Smooth muscle cell of the brain vasculature (primary cell): ENCODE measurements around the gene DIS3.
"Not testable (repeated sequence)": the region's sequence is repeated elsewhere in the genome, so short reads cannot be mapped to it uniquely, and the experiment has no call there.

Source experiments
- DNase-seq: peaks from one replicate; pipeline ENCODE4 v3.0.0-alpha.2; 2012; ENCODE audit warnings: low read depth, low spot score

Gene DIS3

GRCh38 chr13:72740015-72740414 lies 41.7 kb downstream of the DIS3 start:
- DNase-seq, result no peak

- no peak for DNase-seq
Observed at GRCh38 chr13:72737033-72737432, 44.7 kb downstream of the DIS3 start.

GRCh38 chr13:72728290-72728605 lies 53.5 kb downstream of the DIS3 start:
- DNase-seq, result no peak

- DNase-seq, result peak; percentile 98
Observed at GRCh38 chr13:72727417-72728289, 54.0 kb downstream of the DIS3 start, which contains the start of the genes BORA and MZT1. Gene BORA, plus strand, starts transcription at chr13:72727923. Its CDS starts 1,018 bp downstream, at chr13:72728941. Gene MZT1, minus strand, starts transcription at chr13:72727629. Its CDS starts 27 bp downstream, at chr13:72727602.

- no peak for DNase-seq
Observed at GRCh38 chr13:72726726-72727416, 54.8 kb downstream of the DIS3 start.

GRCh38 chr13:72726185-72726584 lies 55.5 kb downstream of the DIS3 start:
- not testable (repeated sequence) for DNase-seq

GRCh38 chr13:72716776-72717175 lies 64.9 kb downstream of the DIS3 start:
- DNase-seq, result no peak
